ENCODE measurements around the gene LSAMP. TPM values are rescaled to one million over a fixed set of nuclear protein-coding genes. Genes with fewer than 3 reads are reported as not detected.
A peak's percentile ranks its signal among the peaks of the same experiment; 100 is the strongest.

Gene LSAMP
- total and polyA plus RNA-seq, 2 of the 13 experiments (the other 11 are each of a cell fraction or from before 2014, with no cell fraction given) = not detected

GRCh38 chr3:115790759-115791158, 654.5 kb downstream of the LSAMP start:
- H3K27ac ChIP-seq (ENCODE audit: extremely low read length, insufficient read depth, low read length) = peak overlapping the region; percentile 86
- DNase-seq (ENCODE audit: low spot score) = peak; percentile 84
- H3K79me2 ChIP-seq (ENCODE audit: insufficient read depth, low read length) = peaks cover 31% of the 10 kb centered on the region
- peak overlapping the region; percentile 90 for H3K4me2 ChIP-seq (ENCODE audit: low read depth, low read length)
- no peak overlapping the region for H2AFZ ChIP-seq (ENCODE audit: low read length)
- no peaks in the 10 kb centered on the region; a peak in 1 of 5 replicates for H3K27me3 ChIP-seq (ENCODE audit: control insufficient read depth in 1 of 2, insufficient read depth in 2 of 2, low read length in 2 of 2)
- in situ Hi-C loops (cut with HindIII; ENCODE audit: extremely low pct_ligation_motif_present, low pct_unique_long_range_greater_than_20kb) = no loop called here
- CTCF ChIA-PET (ENCODE audit: low intra/inter-chr PET ratio, low total read pairs) = no interaction called here
- POLR2A ChIA-PET = interaction anchor here (0.8 to 2.4 kb wide), 2 partner anchors 52 to 644 kb away, joined by 3 to 10 read pairs; partner anchors contain the start of gene ZBTB20
- peaks cover 7% of the 10 kb centered on the region; the same call in 1 of the 2 replicates for H4K20me1 ChIP-seq (ENCODE audit: insufficient read depth, low read length)
- H3K36me3 ChIP-seq (replicated peaks in 1 of 2; ENCODE audit: control insufficient read depth in 1 of 2, insufficient read depth in 2 of 2, low read length in 2 of 2) = peaks cover 4 to 6% of the 10 kb centered on the region in 2 experiments; a peak in 2 of 5 replicates
- peak; percentile 50 for FAIRE-seq
- no TSS peak for BruUV-seq (replicated peaks)
- 21% methylated on average over 2 of the region's 3 CpGs for WGBS (ENCODE audit: low lambda C conversion rate)
- intact Hi-C loops (cut with micrococcal nuclease; ENCODE audit: unreplicated experiment) = loop anchor here (5.0 kb wide), 1 partner anchor 1293 kb away; no protein-coding TSS in a partner anchor
- ATAC-seq = peak; percentile 72
- no peaks in the 10 kb centered on the region for H3K9me3 ChIP-seq (ENCODE audit: low read length)
- peaks cover 58% of the 10 kb centered on the region for H3K4me1 ChIP-seq (ENCODE audit: insufficient read depth, low read length)
- peak overlapping the region; percentile 88 for H3K9ac ChIP-seq (ENCODE audit: insufficient read depth, low read depth, low read length)
- H3K4me3 ChIP-seq (replicated peaks in 1 of 3; ENCODE audit: insufficient read depth in 1 of 3, low read depth in 2 of 3, low read length in 3 of 3) = peak overlapping the region; percentile 69 to 80 (median 72)
- TF ChIP-seq ATAD3A (CRISPR knock-in tag; IDR thresholded peaks at IDR 0.05) (no peak), ZC3H13 (CRISPR knock-in tag; IDR thresholded peaks at IDR 0.05) (no peak), JUN (CRISPR knock-in tag; IDR thresholded peaks at IDR 0.05) (peak; percentile 88), EP300 (IDR thresholded peaks at IDR 0.05; ENCODE audit: low read depth in 2 of 2, low read length in 2 of 2) (peak in 1 of 2 experiments; percentile 43; a peak in 1 of 4 replicates), EP300 (CRISPR knock-in tag; IDR thresholded peaks at IDR 0.05; ENCODE audit: borderline replicate concordance) (no peak), CREB1 (IDR thresholded peaks at IDR 0.05) (peak; percentile 79), CREB1 (CRISPR knock-in tag; IDR thresholded peaks at IDR 0.05) (0 out of 2 replicates have a peak, but pooled peaks have one; percentile 34), AHDC1 (CRISPR knock-in tag; IDR thresholded peaks at IDR 0.05; ENCODE audit: borderline replicate concordance) (0 out of 2 replicates have a peak, but pooled peaks have one; percentile 4), GATAD2A (CRISPR knock-in tag; IDR thresholded peaks at IDR 0.05) (no peak; the same call in 1 of the 2 replicates), HDAC2 (CRISPR knock-in tag; IDR thresholded peaks at IDR 0.05) (no peak), FOXA1 (IDR thresholded peaks at IDR 0.05) (no peak), FOXA1 (CRISPR knock-in tag; IDR thresholded peaks at IDR 0.05) (0 out of 2 replicates have a peak, but pooled peaks have one; percentile 15), HOMEZ (CRISPR knock-in tag; IDR thresholded peaks at IDR 0.05; ENCODE audit: low read depth) (0 out of 2 replicates have a peak, but pooled peaks have one; percentile 43), ZNF281 (CRISPR knock-in tag; IDR thresholded peaks at IDR 0.05; ENCODE audit: borderline replicate concordance) (no peak), ZNF724P (CRISPR knock-in tag; IDR thresholded peaks at IDR 0.05; ENCODE audit: borderline replicate concordance) (peak; percentile 13; the same call in 1 of the 2 replicates)
- TF ChIP-seq, protein P1, sequence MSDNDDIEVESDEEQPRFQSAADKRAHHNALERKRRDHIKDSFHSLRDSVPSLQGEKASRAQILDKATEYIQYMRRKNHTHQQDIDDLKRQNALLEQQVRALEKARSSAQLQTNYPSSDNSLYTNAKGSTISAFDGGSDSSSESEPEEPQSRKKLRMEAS (IDR thresholded peaks at IDR 0.05) = peak; percentile 29; the same call in 1 of the 2 replicates

All from HepG2 (cell line).